Inferior parietal cortex (tissue), 1 donor: ENCODE measurements around the gene FSTL5.

Experiments used
- DNase-seq: peaks from one replicate; pipeline ENCODE4 v3.0.0-alpha.2; 2016; ENCODE audit errors: extremely low spot score

FSTL5 gene

GRCh38 chr4:161577579-161578301 is 586.1 kb downstream of the FSTL5 start:
- DNase-seq: peak; percentile 20

DNA sequence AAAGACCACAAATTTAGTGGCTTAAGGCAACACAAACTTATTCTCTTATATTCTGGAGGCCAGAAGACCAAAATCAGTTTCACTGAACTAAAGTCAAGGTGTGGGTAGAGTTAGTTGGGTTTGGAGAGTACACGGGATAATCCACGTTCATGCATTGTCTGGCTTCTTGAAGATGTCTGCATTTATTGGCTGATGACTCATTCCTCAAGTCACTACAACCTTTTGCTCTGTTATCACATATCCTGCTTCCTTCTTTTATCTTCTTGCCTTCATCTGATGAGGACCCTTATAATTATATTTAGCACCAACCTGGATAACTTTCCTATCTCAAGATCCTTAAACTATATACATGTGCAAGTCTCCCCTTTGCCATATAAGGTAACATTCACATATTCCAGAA is 590.0 kb downstream of the FSTL5 start:
- no peak for DNase-seq

- DNase-seq: no peak
Observed at GRCh38 chr4:161564230-161564834, 599.5 kb downstream of the FSTL5 start.

- no peak for DNase-seq
Observed at GRCh38 chr4:161555689-161556660, 607.8 kb downstream of the FSTL5 start.

DNA sequence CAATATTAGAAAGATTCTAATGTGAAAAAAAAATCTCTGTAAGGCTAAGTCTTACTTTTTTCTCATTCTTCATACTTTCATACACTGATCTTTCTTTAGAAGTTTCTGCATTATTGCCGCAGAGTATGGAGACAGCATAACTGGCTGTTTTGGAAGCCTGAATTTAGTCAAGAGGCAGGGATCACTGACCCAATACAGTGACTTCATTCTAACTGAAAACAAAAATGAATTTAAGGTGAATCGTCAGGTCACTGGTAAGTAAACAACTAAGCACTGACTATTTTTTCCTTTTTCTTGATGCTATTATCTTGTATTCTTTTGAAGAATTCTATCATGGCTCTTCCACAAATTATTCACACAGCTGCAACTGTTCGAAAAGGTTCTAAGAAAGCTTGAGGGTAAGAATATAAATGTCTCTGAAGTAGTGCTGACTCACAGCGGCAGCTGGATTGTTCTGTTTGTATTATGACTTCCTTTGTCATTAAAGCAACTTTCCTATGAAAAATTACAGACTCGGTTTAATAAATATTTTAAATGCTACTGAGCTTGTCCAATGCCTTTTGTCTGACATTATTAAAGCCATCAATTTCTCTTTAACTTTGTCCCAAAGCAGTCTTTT is 609.3 kb downstream of the FSTL5 start:
- no peak for DNase-seq

- no peak for DNase-seq
Observed at GRCh38 chr4:161546902-161547301, 616.9 kb downstream of the FSTL5 start.

DNA sequence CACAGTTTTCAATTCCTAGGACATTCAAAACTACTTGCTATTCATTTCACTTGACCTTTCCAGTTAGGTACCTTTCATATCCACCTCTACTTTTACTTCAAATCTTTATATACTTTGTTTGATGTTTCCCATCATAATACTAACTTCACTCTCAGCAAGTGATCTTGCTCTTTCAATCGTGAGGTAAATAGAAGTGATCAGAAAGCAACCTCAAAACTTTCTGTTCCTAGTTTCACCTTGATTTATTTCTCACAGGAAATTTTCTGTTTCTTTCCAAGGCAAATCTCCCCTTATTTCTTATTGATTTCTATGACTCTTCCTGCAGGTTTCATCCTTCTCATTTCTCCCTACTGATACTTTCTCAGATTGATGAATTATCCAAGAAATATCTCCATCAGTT is 623.5 kb downstream of the FSTL5 start:
- no peak for DNase-seq

- DNase-seq: no peak
Observed at GRCh38 chr4:161538941-161539340, 624.9 kb downstream of the FSTL5 start.

- DNase-seq: no peak
Observed at GRCh38 chr4:161530710-161531109, 633.1 kb downstream of the FSTL5 start.

- no peak for DNase-seq
Observed at GRCh38 chr4:161525121-161525520, 638.7 kb downstream of the FSTL5 start.

GRCh38 chr4:161522031-161522430 is 641.8 kb downstream of the FSTL5 start:
- DNase-seq: peak; percentile 17

DNA sequence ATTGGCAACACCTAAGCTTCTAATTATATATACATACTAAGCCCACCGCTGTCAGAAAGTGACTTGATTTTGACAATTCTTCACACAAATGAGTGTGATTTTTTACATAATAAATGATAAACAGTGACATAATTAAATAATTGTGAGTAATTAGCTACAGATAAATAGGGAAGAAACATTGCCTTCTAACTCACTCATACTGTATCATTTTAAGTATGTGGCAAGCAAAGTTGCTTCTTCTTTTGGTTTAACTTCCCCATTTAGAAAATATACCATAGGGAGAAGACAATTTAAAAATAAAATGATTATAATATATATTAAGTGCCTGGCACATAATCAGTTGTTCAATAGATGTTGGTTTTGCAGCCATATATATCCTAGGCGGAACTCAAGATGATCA is 644.2 kb downstream of the FSTL5 start:
- DNase-seq: no peak

DNA sequence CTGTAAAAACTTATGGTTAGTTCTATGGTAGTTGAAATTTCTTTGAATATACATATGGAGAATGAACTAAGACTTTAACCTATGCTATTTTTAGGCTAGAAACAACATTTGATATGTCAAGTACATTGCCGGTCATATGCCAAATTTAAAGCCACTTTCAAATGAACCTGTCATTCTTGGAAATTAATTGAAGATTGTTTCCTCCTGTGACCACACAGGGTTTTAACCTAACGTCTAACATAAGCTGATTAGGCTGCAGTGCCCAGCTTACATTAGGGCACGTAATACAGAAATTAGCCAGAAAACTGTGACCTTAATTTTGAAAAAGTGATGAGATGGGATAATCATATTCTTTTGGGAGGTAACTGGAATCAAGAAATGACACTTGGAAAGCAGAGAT is 645.9 kb downstream of the FSTL5 start:
- DNase-seq: no peak

DNA sequence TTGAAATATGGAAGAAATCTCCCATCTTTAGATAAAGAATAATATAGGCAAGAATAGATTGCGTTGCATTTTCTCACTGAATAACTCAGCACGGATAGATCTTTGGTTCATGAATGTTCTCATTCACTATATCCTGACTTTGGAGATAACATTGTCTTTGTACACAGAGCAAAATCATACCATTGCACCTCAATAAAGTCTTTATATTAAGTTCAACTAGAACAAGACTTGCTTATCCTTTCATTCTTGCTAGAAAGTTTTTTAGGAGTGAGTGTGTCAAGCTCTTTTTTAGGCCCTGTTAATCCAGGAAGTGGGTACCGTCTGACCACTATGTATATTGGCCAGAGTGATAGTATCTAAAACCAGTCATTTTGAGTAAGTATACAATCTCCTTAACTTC is 658.7 kb downstream of the FSTL5 start:
- DNase-seq: no peak

- no peak for DNase-seq
Observed at GRCh38 chr4:161498155-161498554, 665.6 kb downstream of the FSTL5 start.

DNA sequence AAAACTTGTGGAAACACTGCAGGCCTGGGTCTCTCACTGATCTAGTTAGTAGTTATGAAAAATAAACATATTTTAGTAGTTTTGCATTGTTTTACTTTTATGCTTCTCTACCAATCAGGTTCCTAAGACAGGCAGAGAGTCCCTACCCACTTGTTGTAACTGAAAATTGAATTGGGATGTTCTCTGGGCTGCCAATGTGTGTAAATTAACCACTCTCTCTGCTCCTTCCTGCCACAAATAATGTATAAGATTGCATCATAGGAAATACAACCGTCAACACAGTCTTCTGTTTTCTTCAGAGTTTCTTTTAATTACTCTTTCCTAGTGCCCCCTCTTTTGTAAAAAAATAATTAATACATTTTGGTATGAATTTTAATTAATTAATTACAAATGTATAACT is 677.3 kb downstream of the FSTL5 start:
- no peak for DNase-seq

DNA sequence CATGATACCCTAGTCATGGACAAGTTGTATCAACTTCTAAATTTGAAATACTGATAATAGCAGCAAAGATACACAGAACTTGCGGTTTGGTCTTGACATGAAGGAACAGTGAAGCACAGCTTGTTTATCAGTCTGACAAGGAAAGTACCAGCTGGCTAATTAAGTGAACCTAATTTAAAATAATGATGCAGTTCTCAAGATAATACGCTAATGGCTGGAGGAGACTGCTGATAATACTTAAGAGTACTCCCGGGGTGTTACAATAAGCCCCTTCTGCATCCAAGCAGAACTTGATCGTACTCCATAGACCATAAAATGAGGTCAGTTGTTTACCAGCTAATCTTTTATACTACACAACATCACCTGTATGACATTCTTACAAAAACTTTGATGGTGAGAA is 697.5 kb downstream of the FSTL5 start:
- no peak for DNase-seq

- DNase-seq: no peak
Observed at GRCh38 chr4:161463436-161463835, 700.4 kb downstream of the FSTL5 start.

DNA sequence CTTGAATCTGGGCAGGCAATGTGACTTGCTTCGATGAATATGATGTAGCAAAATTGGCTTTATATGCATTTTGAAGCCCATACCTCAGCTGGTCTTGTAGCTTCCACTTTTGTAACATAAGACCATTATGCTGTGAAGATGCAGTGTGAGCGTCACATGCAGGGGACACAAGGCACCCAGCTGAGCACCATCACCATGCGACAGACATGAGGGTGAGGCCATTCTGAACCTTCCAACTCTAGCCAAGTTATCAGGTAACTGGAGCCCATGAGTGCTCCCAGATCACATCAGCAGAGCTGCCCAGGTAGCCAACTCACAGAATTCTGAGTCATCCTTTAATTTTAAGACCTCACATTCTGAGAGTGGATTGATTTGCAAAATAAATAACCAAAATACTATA is 705.9 kb downstream of the FSTL5 start:
- DNase-seq: no peak

DNA sequence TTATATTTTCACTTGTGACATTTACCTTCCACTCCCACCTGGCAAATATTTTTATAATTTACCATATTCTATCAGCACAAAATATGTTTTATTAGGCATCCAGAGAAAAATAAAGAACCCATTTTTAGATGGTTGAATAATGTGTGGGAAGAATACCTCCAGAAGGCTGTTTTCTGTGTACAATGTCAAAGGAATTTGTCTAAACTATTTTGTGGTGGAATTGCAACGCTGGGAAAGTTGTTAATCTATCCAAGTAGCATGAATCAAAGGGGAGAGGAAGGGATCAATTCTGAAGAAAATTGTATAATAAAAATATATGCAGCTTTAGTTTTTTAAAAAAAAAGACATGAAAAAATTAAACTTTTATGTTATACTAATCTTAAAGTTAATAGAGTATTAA is 706.5 kb downstream of the FSTL5 start:
- no peak for DNase-seq

DNA sequence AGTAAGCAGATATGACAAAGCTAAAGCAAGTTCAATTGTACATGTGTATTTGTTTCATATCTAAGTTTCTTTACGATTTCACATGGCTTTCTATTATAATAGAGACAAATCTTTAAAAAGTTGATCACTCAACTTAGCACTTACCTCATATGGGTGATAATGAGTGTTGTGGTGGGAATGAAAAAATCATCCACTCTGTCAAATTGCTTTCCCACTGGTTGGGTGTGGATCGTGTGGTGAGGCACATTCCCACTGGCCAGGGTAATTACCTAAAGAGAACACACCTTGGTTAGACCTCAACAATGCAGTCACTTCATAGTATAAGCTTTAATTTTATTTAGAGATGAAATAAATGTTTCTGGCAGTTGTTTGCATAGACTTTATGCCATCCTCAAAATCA is 708.9 kb downstream of the FSTL5 start:
- no peak for DNase-seq

GRCh38 chr4:161448550-161449180 is 715.1 kb downstream of the FSTL5 start:
- DNase-seq: no peak
